Prostate gland (tissue), 2 donors: Measurements from ENCODE around the gene NRXN3.

Experiments
- CTCF ChIP-seq, 4 experiments: fragments of 200-600 bp in 2 of 4; fragments of 450-650 bp in 2 of 4; sonication (generic) in 2 of 4; IDR thresholded peaks; 1 replicate in 3 of 4; 2 replicates in 1 of 4; pipeline ENCODE4 v1.5.1; 2016 to 2019; ENCODE audit warnings: antibody characterized with exemption in 4 of 4, mild to moderate bottlenecking in 2 of 4, moderate library complexity in 2 of 4
- POLR2AphosphoS5 ChIP-seq: sonication (generic); formaldehyde crosslinking; IDR thresholded peaks from one replicate; pipeline ENCODE4 v1.6.1; 2017; ENCODE audit warnings: antibody characterized with exemption

GRCh38 chr14:79080040-79080439, 909.9 kb downstream of the NRXN3 start:
- TF ChIP-seq POLR2AphosphoS5 (no peak), CTCF (IDR thresholded peaks at IDR 0.05) (no peak)
